ENCODE measurements around the gene LRRC75A. TPM values are rescaled to one million over a fixed set of nuclear protein-coding genes. Genes with fewer than 3 reads are reported as not detected.

The LRRC75A gene
- total and polyA plus RNA-seq, 2 of the 13 experiments (the other 11 are each of a cell fraction or from before 2014, with no cell fraction given): 0.03 TPM; not detected in 1

- TF ChIP-seq, protein P1, sequence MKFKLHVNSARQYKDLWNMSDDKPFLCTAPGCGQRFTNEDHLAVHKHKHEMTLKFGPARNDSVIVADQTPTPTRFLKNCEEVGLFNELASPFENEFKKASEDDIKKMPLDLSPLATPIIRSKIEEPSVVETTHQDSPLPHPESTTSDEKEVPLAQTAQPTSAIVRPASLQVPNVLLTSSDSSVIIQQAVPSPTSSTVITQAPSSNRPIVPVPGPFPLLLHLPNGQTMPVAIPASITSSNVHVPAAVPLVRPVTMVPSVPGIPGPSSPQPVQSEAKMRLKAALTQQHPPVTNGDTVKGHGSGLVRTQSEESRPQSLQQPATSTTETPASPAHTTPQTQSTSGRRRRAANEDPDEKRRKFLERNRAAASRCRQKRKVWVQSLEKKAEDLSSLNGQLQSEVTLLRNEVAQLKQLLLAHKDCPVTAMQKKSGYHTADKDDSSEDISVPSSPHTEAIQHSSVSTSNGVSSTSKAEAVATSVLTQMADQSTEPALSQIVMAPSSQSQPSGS (CRISPR knock-in tag; IDR thresholded peaks at IDR 0.05): peak; percentile 22; the same call in 1 of the 2 replicates
- TF ChIP-seq PRPF4 (IDR thresholded peaks at IDR 0.05; ENCODE audit: low read depth, low read length, poor library complexity, severe bottlenecking) (no peak), THAP11 (CRISPR knock-in tag; IDR thresholded peaks at IDR 0.05) (peak; percentile 33; the same call in 1 of the 2 replicates), ZNF629 (CRISPR knock-in tag; conservative IDR thresholded peaks at IDR 0.05) (peak; percentile 75), ARID5B (CRISPR knock-in tag; IDR thresholded peaks at IDR 0.05) (peak; percentile 33; the same call in 1 of the 2 replicates), KMT2B (CRISPR knock-in tag; IDR thresholded peaks at IDR 0.05) (0 out of 2 replicates have a peak, but pooled peaks have one; percentile 40), ZNF274 (CRISPR knock-in tag; IDR thresholded peaks at IDR 0.05) (no peak), ZNF816 (CRISPR knock-in tag; IDR thresholded peaks at IDR 0.05; ENCODE audit: borderline replicate concordance) (no peak), CC2D1A (CRISPR knock-in tag; IDR thresholded peaks at IDR 0.05) (no peak), PHF5A (CRISPR knock-in tag; IDR thresholded peaks at IDR 0.05; ENCODE audit: low read depth, unreplicated experiment) (peak; percentile 57), ZFP41 (CRISPR knock-in tag; IDR thresholded peaks at IDR 0.05; ENCODE audit: borderline replicate concordance) (0 out of 2 replicates have a peak, but pooled peaks have one; percentile 50)
- TF ChIP-seq, protein P2, sequence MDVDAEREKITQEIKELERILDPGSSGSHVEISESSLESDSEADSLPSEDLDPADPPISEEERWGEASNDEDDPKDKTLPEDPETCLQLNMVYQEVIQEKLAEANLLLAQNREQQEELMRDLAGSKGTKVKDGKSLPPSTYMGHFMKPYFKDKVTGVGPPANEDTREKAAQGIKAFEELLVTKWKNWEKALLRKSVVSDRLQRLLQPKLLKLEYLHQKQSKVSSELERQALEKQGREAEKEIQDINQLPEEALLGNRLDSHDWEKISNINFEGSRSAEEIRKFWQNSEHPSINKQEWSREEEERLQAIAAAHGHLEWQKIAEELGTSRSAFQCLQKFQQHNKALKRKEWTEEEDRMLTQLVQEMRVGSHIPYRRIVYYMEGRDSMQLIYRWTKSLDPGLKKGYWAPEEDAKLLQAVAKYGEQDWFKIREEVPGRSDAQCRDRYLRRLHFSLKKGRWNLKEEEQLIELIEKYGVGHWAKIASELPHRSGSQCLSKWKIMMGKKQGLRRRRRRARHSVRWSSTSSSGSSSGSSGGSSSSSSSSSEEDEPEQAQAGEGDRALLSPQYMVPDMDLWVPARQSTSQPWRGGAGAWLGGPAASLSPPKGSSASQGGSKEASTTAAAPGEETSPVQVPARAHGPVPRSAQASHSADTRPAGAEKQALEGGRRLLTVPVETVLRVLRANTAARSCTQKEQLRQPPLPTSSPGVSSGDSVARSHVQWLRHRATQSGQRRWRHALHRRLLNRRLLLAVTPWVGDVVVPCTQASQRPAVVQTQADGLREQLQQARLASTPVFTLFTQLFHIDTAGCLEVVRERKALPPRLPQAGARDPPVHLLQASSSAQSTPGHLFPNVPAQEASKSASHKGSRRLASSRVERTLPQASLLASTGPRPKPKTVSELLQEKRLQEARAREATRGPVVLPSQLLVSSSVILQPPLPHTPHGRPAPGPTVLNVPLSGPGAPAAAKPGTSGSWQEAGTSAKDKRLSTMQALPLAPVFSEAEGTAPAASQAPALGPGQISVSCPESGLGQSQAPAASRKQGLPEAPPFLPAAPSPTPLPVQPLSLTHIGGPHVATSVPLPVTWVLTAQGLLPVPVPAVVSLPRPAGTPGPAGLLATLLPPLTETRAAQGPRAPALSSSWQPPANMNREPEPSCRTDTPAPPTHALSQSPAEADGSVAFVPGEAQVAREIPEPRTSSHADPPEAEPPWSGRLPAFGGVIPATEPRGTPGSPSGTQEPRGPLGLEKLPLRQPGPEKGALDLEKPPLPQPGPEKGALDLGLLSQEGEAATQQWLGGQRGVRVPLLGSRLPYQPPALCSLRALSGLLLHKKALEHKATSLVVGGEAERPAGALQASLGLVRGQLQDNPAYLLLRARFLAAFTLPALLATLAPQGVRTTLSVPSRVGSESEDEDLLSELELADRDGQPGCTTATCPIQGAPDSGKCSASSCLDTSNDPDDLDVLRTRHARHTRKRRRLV (CRISPR knock-in tag; IDR thresholded peaks at IDR 0.05): no peak
- TF ChIP-seq, protein P3, sequence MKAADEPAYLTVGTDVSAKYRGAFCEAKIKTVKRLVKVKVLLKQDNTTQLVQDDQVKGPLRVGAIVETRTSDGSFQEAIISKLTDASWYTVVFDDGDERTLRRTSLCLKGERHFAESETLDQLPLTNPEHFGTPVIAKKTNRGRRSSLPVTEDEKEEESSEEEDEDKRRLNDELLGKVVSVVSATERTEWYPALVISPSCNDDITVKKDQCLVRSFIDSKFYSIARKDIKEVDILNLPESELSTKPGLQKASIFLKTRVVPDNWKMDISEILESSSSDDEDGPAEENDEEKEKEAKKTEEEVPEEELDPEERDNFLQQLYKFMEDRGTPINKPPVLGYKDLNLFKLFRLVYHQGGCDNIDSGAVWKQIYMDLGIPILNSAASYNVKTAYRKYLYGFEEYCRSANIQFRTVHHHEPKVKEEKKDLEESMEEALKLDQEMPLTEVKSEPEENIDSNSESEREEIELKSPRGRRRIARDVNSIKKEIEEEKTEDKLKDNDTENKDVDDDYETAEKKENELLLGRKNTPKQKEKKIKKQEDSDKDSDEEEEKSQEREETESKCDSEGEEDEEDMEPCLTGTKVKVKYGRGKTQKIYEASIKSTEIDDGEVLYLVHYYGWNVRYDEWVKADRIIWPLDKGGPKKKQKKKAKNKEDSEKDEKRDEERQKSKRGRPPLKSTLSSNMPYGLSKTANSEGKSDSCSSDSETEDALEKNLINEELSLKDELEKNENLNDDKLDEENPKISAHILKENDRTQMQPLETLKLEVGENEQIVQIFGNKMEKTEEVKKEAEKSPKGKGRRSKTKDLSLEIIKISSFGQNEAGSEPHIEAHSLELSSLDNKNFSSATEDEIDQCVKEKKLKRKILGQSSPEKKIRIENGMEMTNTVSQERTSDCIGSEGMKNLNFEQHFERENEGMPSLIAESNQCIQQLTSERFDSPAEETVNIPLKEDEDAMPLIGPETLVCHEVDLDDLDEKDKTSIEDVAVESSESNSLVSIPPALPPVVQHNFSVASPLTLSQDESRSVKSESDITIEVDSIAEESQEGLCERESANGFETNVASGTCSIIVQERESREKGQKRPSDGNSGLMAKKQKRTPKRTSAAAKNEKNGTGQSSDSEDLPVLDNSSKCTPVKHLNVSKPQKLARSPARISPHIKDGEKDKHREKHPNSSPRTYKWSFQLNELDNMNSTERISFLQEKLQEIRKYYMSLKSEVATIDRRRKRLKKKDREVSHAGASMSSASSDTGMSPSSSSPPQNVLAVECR (CRISPR knock-in tag; IDR thresholded peaks at IDR 0.05; ENCODE audit: borderline replicate concordance): peak; percentile 41; the same call in 1 of the 2 replicates
These were observed 63.7 kb downstream of the LRRC75A start (continued) for GRCh38 chr17:16428098-16428882.
